Stimulated activated CD8-positive, alpha-beta memory T cell treated with anti-CD3 and anti-CD28 coated beads, Interleukin-7, amount 100 ng/mL, for 4 hours (primary cell): Measurements from ENCODE around the gene SLC66A1.

Experiments
- DNase-seq, 2 donors: peaks; one replicate each; pipeline ENCODE4 v3.0.0-alpha.2; 2020; ENCODE audit warnings: low read depth in 2 of 2

SLC66A1 gene

GRCh38 chr1:19325958-19326747 is 14.0 kb downstream of the SLC66A1 start:
- no peak for DNase-seq

GRCh38 chr1:19326748-19327065 is 14.6 kb downstream of the SLC66A1 start:
- DNase-seq: no peak

DNA sequence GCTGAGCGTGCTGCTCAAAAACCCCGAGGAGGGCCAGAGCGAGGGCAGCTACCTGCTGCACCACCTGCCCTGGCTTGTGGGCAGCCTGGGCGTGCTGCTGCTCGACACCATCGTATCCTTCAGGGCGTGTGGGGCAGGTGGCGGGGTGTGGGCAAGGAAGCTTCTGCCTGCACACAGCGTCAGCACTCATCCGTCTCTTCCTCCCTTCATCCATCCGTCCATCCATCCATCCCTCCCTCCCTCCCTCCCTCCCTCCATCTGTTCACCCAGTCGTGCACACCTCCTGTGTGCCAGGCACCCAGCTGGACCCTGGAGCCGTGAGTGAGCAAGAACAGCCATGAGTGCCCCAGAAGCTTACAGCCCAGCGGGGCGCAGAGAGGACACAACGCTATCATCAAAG is 15.2 kb downstream of the SLC66A1 start:
- no peak for DNase-seq

DNA sequence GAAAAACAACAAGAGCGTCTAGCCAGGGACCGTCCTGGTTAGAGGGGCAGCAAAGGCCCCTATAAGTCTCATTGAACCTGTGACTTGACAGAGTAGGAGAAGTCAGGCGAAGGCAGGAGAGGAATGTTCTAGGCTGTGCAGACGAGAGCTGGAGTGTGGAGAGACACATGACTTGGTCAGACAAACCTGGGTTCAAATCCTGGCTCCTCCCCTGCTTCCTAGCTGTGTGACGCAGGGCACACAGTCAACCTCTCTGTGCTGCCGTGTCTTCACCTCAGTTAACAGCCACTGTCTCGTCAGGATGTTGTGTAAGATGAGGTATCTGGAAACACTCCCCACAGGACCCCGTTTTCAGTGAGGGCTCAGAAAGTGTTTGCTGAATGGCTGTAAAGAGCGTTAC is 15.6 kb downstream of the SLC66A1 start:
- no peak for DNase-seq

DNA sequence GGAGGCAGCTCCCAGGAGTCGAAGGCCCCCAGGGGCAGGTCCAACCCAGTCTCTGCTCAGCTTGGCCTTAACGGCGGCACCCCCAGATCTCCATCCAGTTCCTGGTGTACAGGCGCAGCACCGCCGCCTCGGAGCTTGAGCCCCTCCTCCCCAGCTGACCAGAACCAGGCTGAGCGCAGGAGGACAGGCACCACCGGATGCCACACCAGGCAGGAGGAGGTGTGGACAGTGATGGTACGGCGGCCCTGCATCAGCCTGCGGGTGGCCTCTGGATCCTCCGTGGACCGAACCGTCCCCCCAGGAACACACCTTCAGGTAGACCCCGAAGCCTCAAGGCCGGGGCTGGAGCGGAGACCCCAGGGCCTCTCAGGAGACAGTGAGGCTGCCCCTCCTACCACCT is 16.4 kb downstream of the SLC66A1 start:
- no peak for DNase-seq

DNA sequence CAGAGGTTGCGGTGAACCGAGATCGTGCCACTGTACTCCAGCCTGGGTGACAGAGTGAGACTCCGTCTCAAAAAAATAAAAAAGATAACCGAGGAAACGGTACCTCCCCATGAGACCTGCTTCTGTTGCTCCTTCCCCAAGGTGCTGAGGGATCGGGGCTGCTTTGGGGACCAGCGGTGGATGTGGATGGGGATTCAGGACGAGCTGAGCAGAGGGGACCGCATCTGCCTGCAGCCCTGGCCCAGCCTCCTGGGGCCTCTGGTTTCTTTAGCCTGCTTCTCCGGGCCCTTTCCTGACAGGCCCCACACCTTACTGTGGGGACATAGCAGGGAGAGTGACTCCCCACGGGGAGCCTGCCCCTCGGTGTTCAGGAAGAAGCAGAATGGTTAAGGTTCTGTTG is 17.1 kb downstream of the SLC66A1 start:
- DNase-seq: no peak

DNA sequence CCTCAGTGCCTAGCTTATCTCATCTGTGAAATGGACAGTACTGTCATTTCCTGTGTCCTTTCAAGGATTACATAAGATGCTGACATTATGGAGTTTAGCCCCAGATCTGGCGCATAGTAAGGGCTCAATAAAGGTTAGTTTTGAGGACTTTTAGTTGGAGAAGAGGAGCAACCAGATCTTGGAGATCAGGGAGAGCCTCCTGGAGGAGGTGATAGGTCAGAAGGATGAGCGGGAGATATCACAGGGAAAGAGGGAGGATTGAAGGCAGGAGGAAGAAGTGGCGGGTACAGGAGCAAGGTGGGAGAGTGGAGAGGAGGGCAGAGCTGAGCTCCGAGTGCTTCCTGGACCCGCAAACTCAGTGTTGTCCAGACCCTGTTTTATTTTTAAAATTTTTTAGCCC is 17.5 kb downstream of the SLC66A1 start:
- DNase-seq: no peak

- DNase-seq: no peak
Observed at GRCh38 chr1:19330449-19331135, 18.5 kb downstream of the SLC66A1 start.

DNA sequence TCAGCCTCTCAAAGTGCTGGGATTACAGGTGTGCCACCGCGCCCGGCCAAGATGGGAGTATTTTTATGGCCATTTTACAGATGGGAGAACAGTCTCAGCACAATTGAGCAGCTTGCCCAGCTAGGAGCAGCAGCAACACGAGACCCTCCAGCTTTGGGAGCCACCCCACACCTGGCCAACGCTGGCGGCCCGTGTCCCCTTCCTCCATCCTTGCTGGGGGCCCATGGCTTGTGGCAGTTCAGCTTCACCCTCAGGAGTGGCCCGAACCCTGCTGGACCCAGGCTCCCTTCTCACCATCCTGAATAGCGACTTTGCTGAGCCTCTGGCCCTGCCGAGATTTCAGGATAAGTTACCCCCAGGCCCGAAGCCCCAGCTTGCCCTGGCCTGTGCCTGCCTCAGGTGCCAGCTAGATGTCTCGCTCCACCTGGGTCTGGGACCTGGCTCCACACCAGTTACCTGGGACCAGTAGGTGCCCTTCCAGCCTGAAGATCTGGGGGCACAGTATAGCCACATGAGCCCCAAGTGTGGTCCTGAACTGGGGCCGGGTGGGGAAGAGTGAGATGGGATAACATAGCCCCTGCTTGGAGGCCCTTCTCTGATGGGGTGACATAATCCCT is 19.2 kb downstream of the SLC66A1 start:
- no peak for DNase-seq

DNA sequence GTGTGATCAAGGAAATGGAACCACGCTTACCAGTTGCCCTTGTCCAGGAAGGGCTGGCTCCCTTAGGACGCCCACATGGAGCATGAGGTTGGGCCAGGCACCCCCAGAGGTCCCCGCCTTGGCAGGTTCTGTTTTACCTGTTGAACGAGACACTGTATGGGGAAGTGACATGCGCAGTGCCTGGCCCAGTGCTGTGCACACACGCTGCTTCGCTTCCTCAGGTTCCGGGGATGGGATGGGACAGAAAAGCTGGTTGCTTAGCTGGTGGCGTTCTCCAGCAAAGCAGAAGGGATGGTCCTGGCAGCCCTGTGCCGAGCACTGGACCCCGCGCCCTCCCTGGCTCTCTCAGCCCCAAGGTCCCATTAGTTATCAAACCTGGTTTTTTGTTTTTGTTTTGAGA is 20.7 kb downstream of the SLC66A1 start:
- no peak for DNase-seq

DNA sequence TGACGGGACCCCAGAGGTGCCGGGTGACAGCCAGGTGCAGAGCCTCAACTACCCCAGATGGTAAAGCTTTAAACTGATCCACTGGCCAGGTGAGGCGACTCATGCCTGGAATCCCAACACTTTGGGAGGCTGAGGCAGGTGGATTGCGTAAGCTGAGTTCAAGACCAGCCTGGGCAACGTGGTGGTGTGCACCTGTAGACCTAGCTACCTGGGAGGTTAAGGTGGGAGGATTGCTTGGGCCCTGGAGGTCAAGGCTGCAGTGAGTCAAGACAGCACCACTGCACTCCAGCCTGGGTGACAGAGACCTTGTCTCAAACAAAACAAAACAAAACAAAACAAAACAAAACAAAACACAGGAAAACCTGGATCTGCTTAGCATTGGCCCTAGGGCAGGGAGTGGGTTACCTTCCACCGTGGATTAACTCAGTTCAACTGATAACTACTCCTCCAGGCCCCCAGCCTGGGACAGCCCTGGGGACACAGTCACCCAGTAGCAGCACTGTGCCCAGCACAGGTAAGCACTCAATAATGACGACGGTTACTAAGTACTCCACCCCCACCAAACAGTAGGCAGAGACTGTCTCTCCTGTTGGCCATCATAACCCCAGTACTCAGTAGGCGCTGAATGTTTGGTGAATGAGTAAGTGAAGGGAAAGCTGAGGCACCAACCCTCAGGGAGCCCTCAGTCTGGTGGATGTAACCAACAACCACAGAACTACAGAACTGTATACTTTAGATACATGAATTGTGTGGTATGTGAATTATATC is 21.6 kb downstream of the SLC66A1 start:
- no peak for DNase-seq

DNA sequence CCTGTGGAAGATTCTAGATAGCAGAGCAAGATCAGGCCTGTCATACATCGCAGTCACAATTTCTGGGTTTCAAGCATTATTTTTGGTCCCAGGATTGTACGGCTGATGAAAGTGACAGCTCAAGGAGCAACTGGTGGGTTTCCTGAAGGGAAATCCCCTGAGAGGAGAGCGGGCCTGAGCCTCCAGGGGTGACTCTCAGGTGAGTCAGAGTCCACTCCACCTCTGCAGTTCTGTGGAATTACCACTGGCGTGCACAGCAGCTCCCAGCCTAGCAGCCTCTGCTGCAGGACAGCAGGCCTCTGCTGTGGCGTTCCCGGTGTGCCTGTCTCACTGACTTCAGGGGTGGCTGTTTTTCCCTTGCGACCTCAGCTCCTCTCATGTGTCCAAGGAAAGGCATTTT is 24.4 kb downstream of the SLC66A1 start:
- no peak for DNase-seq

DNA sequence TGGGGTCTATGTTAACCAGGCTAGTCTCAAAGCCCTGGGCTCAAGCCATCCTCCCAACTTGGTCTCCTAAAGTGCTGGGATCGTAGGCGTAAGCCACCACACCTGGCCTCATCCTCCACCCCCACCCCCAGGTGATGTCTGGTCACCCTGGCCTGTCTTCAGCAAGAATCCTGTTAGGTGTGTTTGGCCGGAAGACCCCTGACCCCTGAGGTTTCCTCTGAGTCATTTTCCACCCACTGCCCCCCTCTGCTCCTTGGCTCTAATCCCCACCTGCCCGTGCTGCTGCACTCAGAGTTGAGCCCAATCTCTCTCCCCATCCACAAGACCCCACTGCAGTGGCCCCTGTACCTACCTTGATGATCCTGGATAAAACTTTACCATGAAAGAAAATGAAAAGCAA is 25.2 kb downstream of the SLC66A1 start:
- no peak for DNase-seq

- no peak for DNase-seq
Observed at GRCh38 chr1:19338323-19338762, 26.2 kb downstream of the SLC66A1 start.

DNA sequence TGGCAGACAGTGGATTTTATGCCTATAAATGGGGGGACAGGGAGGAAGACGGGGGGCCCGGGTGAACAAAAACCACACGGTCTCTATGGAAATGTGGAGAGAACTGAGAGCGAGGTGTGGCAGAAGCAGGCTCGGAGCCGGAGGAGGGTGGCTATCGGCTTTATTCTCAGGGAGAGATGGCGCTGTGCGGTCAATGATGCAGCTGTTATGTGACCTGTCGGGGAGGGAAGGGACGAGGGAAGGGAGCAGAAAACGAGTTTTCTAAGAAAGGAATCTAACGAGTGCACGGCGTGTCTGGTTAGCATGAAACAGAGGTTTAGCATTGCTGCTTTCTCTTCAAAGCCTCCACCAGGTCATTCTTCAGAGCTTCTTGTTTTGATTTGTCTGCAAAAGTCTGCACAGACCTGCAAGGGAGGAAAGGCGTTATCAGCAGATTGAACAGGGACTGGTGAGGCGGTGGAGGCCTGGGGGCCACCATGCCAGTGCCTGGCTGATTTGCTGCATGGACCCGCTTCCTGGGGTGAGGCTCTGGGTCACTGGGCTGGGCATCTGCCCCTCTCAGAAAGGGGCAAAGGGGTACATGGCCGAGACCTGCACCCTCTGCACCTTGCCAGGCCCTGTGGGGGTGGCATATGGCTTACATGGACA is 27.2 kb downstream of the SLC66A1 start:
- DNase-seq: no peak

- no peak for DNase-seq
Observed at GRCh38 chr1:19340387-19340937, 28.3 kb downstream of the SLC66A1 start.

GRCh38 chr1:19341201-19342061 is 29.3 kb downstream of the SLC66A1 start:
- DNase-seq: peak; percentile 53

- DNase-seq: no peak
Observed at GRCh38 chr1:19342062-19342750, 30.1 kb downstream of the SLC66A1 start.

- no peak for DNase-seq
Observed at GRCh38 chr1:19342894-19343616, 30.9 kb downstream of the SLC66A1 start.
